ENCODE results near the gene ANKRD35. TPM values are rescaled to one million over a fixed set of nuclear protein-coding genes. Genes with fewer than 3 reads are reported as not detected.

The ANKRD35 gene
- polyA plus RNA-seq, 3 donors, result 0.40 to 1.5 (median 1.3) TPM

DNA sequence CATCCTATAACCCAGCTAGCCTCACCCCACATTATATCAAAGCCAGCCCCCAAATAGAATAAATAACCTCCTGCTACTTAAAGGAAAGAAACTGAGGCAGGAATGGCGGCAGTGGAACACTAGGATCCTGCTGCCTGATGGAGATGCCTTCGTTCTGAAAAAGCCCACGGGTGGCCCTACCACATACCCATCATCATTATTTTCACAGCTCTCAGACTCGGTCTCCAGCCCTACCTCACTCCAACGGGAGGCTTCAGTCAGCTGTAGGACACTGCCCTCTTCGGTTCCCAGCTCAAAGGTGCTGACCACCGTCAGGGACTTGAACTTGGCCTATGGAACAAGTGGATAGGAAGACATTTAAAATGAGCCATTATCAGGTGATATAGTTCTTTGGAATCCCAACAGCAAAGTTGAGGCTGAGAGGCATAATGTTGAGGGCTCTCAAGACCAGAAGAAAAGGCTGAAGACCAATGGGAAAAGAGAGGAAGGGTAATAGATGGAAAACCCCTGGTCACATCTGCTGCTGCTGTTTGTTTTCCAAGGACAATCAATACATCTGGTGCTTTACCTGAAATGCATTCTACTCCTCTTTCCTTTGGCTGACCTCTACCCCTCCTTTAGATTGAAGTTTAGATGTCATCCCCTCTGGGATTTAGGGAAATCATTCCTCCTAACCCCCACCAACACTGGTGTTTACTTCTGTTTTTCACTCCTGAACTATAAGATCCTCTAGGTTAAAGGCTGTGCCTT is 7.8 kb upstream of the ANKRD35 start:
- Mint-ChIP-seq H3K27ac (no peak overlapping the region), H3K27me3 (ENCODE audit: low read depth in 3 of 3) (peaks cover 0 to 6% (median 1%) of the 10 kb centered on the region in 3 donors), H3K36me3 (peaks cover 0 to 2% of the 10 kb centered on the region in 2 donors), H3K4me3 (no peak overlapping the region), H3K9me3 (no peaks in the 10 kb centered on the region), H3K4me1 (no peaks in the 10 kb centered on the region)
- DNase-seq, result no peak
- Histone ChIP-seq H2AFZ (ENCODE audit: insufficient read depth, low read depth, low read length, poor library complexity, severe bottlenecking) (no peak overlapping the region), H3K36me3 (replicated peaks in 1 of 2; ENCODE audit: control insufficient read depth in 1 of 2, insufficient read depth in 2 of 2, low read length in 2 of 2) (no peaks in the 10 kb centered on the region), H3K9ac (ENCODE audit: insufficient read depth, low read length, poor library complexity, severe bottlenecking) (no peak overlapping the region), H4K20me1 (ENCODE audit: insufficient read depth, low read length) (no peaks in the 10 kb centered on the region), H3K4me1 (ENCODE audit: control insufficient read depth in 1 of 2, insufficient read depth in 2 of 2, low read length in 2 of 2) (no peaks in the 10 kb centered on the region), H3K27ac (ENCODE audit: low read depth in 1 of 2, low read length in 2 of 2) (no peak overlapping the region), H3K27me3 (ENCODE audit: control insufficient read depth in 2 of 2, insufficient read depth in 2 of 2, low read length in 2 of 2) (no peaks in the 10 kb centered on the region), H3K9me3 (replicated peaks in 1 of 2; ENCODE audit: control insufficient read depth in 1 of 2, insufficient read depth in 1 of 2, low read length in 2 of 2) (no peaks in the 10 kb centered on the region), H3K4me2 (replicated peaks; ENCODE audit: extremely low read depth, low read length, poor library complexity, severe bottlenecking) (no peak overlapping the region), H3K79me2 (ENCODE audit: insufficient read depth, low read length) (no peaks in the 10 kb centered on the region), H3K4me3 (replicated peaks in 1 of 3; ENCODE audit: low read depth in 2 of 3, low read length in 3 of 3) (no peak overlapping the region)
- 98% methylated on average over 5 of the region's 7 CpGs for WGBS (ENCODE audit: insufficient coverage)
- intact Hi-C loops (cut with micrococcal nuclease), result loop anchor here (5.0 to 10.0 kb wide), 2 partner anchors 119 to 121 kb away; no protein-coding TSS in a partner anchor
- TF ChIP-seq, protein P1, sequence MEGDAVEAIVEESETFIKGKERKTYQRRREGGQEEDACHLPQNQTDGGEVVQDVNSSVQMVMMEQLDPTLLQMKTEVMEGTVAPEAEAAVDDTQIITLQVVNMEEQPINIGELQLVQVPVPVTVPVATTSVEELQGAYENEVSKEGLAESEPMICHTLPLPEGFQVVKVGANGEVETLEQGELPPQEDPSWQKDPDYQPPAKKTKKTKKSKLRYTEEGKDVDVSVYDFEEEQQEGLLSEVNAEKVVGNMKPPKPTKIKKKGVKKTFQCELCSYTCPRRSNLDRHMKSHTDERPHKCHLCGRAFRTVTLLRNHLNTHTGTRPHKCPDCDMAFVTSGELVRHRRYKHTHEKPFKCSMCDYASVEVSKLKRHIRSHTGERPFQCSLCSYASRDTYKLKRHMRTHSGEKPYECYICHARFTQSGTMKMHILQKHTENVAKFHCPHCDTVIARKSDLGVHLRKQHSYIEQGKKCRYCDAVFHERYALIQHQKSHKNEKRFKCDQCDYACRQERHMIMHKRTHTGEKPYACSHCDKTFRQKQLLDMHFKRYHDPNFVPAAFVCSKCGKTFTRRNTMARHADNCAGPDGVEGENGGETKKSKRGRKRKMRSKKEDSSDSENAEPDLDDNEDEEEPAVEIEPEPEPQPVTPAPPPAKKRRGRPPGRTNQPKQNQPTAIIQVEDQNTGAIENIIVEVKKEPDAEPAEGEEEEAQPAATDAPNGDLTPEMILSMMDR (IDR thresholded peaks at IDR 0.05), result no peak

GRCh38 chr1:145892486-145893087 is 6.9 kb upstream of the ANKRD35 start:
- peak overlapping the region; percentile 6 for H2AFZ ChIP-seq (ENCODE audit: insufficient read depth, low read depth, low read length, poor library complexity, severe bottlenecking)
- H3K9ac ChIP-seq (ENCODE audit: insufficient read depth, low read length, poor library complexity, severe bottlenecking), result no peak overlapping the region
- H3K27me3 ChIP-seq (ENCODE audit: control insufficient read depth in 2 of 2, insufficient read depth in 2 of 2, low read length in 2 of 2), result no peaks in the 10 kb centered on the region
- WGBS (ENCODE audit: insufficient coverage), result 80% methylated on average over 2 of the region's 3 CpGs
- intact Hi-C loops (cut with micrococcal nuclease), result loop anchor here (5.0 to 10.0 kb wide), 2 partner anchors 120 to 122 kb away; no protein-coding TSS in a partner anchor
- H3K79me2 ChIP-seq (ENCODE audit: insufficient read depth, low read length), result no peaks in the 10 kb centered on the region
- no peak for DNase-seq
- no peaks in the 10 kb centered on the region for H3K9me3 Mint-ChIP-seq
- TF ChIP-seq, protein P1 (IDR thresholded peaks at IDR 0.05), result no peak
- no peaks in the 10 kb centered on the region for H4K20me1 ChIP-seq (ENCODE audit: insufficient read depth, low read length)
- H3K36me3 ChIP-seq (replicated peaks in 1 of 2; ENCODE audit: control insufficient read depth in 1 of 2, insufficient read depth in 2 of 2, low read length in 2 of 2), result no peaks in the 10 kb centered on the region
- peaks cover 0 to 2% of the 10 kb centered on the region in 2 donors for H3K36me3 Mint-ChIP-seq
- no peak overlapping the region for H3K4me3 ChIP-seq (replicated peaks in 1 of 3; ENCODE audit: low read depth in 2 of 3, low read length in 3 of 3)
- no peaks in the 10 kb centered on the region for H3K9me3 ChIP-seq (replicated peaks in 1 of 2; ENCODE audit: control insufficient read depth in 1 of 2, insufficient read depth in 1 of 2, low read length in 2 of 2)
- no peaks in the 10 kb centered on the region for H3K4me1 ChIP-seq (ENCODE audit: control insufficient read depth in 1 of 2, insufficient read depth in 2 of 2, low read length in 2 of 2)
- peaks cover 0 to 6% (median 1%) of the 10 kb centered on the region in 3 donors for H3K27me3 Mint-ChIP-seq (ENCODE audit: low read depth in 3 of 3)
- no peak overlapping the region for H3K4me2 ChIP-seq (replicated peaks; ENCODE audit: extremely low read depth, low read length, poor library complexity, severe bottlenecking)
- no peak overlapping the region for H3K27ac Mint-ChIP-seq
- no peak overlapping the region for H3K4me3 Mint-ChIP-seq
- no peaks in the 10 kb centered on the region for H3K4me1 Mint-ChIP-seq
- no peak overlapping the region for H3K27ac ChIP-seq (ENCODE audit: low read depth in 1 of 2, low read length in 2 of 2)
